Natural killer cell treated with Interleukin-12 subunit alpha and Interleukin-12 subunit beta and Interleukin-15 and Interleukin-18, amount 100 ng/mL, for 72 hours (primary cell): ENCODE data around the gene TMEM43. TPM values are rescaled to one million over a fixed set of nuclear protein-coding genes. Genes with fewer than 3 reads are reported as not detected.
"Not testable (repeated sequence)": the region's sequence is repeated elsewhere in the genome, so short reads cannot be mapped to it uniquely, and the experiment has no call there.

Experiments used
- ATAC-seq, 2 donors: fragments of 150-1000 bp; cut with Tn5 transposase in 1 of 2; sonication (Bioruptor Pico), chemical (Tn5 transposase) in 1 of 2; 2 replicates each; pipeline ENCODE4 v1.10.0; 2021
- DNase-seq: peaks from one replicate; pipeline ENCODE4 v3.0.0; 2022; ENCODE audit warnings: low spot score
- H3K27ac Mint-ChIP-seq, 2 donors: 1 replicate in 1 of 2; 2 replicates in 1 of 2; pipeline ENCODE4 v1.8.0; 2022; ENCODE audit warnings: mixed read lengths in 2 of 2, mild to moderate bottlenecking in 1 of 2, moderate library complexity in 1 of 2
- H3K27me3 Mint-ChIP-seq, 2 donors: 1 replicate in 1 of 2; 2 replicates in 1 of 2; pipeline ENCODE4 v1.8.0; 2022; ENCODE audit warnings: mixed read lengths in 2 of 2
- H3K36me3 Mint-ChIP-seq: one replicate; pipeline ENCODE4 v1.8.0; 2022; ENCODE audit warnings: mixed read lengths
- H3K4me1 Mint-ChIP-seq, 2 donors: 1 replicate in 1 of 2; 2 replicates in 1 of 2; pipeline ENCODE4 v1.8.0; 2022; ENCODE audit warnings: low read depth in 2 of 2, mixed read lengths in 2 of 2, mild to moderate bottlenecking in 1 of 2
- H3K4me3 Mint-ChIP-seq: one replicate; pipeline ENCODE4 v1.8.0; 2022; ENCODE audit warnings: mixed read lengths
- H3K9me3 Mint-ChIP-seq: 2 replicates; pipeline ENCODE4 v1.8.0; 2022; ENCODE audit warnings: mixed read lengths
- total RNA-seq, 2 donors: library from RNA; stranded (reverse); gene quantifications; one replicate each; pipeline ENCODE4 v1.2.3, GENCODE V29; 2022

TMEM43 gene, protein sequence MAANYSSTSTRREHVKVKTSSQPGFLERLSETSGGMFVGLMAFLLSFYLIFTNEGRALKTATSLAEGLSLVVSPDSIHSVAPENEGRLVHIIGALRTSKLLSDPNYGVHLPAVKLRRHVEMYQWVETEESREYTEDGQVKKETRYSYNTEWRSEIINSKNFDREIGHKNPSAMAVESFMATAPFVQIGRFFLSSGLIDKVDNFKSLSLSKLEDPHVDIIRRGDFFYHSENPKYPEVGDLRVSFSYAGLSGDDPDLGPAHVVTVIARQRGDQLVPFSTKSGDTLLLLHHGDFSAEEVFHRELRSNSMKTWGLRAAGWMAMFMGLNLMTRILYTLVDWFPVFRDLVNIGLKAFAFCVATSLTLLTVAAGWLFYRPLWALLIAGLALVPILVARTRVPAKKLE
- total RNA-seq = 10 to 100 TPM; 37.3 to 42.6 TPM

DNA sequence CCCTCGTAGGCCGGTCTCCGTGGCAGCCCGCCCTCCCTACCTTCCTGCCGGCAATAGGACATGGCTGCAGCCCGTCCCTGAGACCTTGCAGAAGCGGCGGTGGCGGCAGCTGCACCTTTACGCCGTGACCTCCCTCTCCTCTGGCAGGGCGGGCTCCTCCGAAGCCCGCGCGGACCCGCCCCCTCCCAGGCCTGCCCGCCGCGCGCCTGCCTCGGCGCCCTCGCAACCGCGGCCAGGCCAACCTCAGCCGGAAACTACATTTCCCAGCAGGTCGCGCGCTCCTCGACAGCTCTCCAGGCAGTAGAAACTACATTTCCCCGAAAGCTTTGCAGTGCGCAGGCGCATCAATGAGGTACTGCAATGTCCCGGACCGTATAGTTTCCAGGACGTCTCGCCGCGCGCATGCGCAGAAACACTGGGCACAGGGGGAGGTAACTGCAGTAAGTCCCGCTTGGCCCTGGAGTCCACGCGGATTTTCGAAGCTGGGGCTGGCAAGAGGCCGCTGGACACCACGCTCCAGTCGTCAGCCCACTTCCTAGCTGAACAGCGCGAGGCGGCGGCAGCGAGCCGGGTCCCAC, at the start of gene TMEM43, which contains the start of gene CHCHD4:
Gene TMEM43 (plus strand): TSS at position 438 of the 578 bp plus-strand sequence. CDS start 142 bp downstream, outside the sequence.
Gene CHCHD4 (minus strand): TSS at position 256 of the 578 bp plus-strand sequence. CDS start 194 bp downstream, at position 62.
- no peaks in the 10 kb centered on the region for H3K9me3 Mint-ChIP-seq
- peak; percentile 95 to 97 for ATAC-seq
- peaks cover 21% of the 10 kb centered on the region for H3K36me3 Mint-ChIP-seq
- H3K27me3 Mint-ChIP-seq = no peaks in the 10 kb centered on the region
- DNase-seq = peak; percentile 99
- H3K4me1 Mint-ChIP-seq = peaks cover 48 to 60% of the 10 kb centered on the region in 2 donors
- peak within 1 kb of the TSS; percentile 95 for H3K27ac Mint-ChIP-seq
- H3K4me3 Mint-ChIP-seq = peak within 1 kb of the TSS; percentile 99

DNA sequence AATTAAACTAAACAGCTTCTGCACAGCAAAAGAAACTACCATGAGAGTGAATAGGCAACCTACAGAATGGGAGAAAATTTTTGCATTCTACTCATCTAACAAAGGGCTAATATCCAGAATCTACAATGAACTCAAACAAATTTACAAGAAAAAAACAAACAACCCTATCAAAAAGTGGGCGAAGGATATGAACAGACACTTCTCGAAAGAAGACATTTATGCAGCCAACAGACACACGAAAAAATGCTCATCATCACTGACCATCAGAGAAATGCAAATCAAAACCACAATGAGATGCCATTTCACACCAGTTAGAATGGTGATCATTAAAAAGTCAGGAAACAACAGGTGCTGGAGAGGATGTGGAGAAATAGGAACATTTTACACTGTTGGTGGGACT, 49.6 kb upstream of the TMEM43 start:
- not testable (repeated sequence) for DNase-seq, H3K4me3 Mint-ChIP-seq
- peaks cover 14 to 32% of the 10 kb centered on the region in 2 donors for H3K27me3 Mint-ChIP-seq

DNA sequence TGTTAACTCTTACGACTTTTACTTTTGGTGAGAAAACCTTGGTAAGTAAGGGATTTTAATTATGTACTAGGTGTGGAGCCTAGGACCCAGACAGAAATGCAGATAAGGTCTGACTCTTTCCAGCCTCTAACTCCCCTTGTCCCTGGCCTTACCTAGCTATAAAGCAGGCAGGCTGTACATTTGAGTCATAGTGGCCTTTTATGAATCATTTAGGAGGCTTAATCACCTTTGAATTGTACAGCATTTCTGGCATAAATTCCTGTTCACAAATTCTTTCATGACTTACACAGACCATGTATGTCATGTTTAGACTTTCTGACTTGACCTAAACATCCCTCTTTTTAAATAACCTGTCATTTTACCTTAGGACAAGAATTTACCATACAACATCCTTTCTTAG, 47.5 kb upstream of the TMEM43 start:
- Mint-ChIP-seq H3K27ac (no peak overlapping the region), H3K9me3 (no peaks in the 10 kb centered on the region), H3K4me1 (no peaks in the 10 kb centered on the region), H3K27me3 (peaks cover 18 to 25% of the 10 kb centered on the region in 2 donors), H3K36me3 (peaks cover 7% of the 10 kb centered on the region), H3K4me3 (no peak overlapping the region)
- ATAC-seq (no peak), DNase-seq (no peak)

More for the DNA sequence above, 49.6 kb upstream of the TMEM43 start:
- not testable (repeated sequence) for H3K36me3 Mint-ChIP-seq, H3K9me3 Mint-ChIP-seq, H3K4me1 Mint-ChIP-seq, H3K27ac Mint-ChIP-seq, ATAC-seq

DNA sequence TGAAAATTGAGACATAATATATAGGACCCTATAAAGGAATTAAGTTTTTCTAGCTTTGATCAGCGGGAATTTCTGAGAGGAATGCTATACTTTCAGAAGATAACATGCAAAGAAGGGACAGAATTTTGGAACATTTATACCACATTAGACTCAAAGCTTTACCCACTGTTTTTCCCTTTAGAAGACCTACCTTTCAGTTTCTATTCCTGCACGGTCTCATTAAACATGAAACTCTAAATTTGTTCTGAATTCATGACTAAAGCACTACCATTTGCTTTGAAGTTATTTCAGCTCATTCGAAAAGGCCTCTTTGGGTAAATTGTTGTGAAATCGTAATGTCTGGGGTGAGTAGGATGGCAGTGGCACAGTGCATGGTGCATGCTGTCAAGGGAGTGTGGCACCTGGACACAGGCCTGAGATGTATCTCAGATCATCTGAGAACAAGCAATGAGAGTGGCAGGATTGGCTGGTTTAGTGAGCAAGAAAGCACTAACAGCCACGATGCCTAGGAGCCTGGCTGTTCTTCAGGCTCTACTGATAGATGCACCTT, 42.7 kb upstream of the TMEM43 start:
- H3K27me3 Mint-ChIP-seq = peaks cover 19 to 23% of the 10 kb centered on the region in 2 donors

DNA sequence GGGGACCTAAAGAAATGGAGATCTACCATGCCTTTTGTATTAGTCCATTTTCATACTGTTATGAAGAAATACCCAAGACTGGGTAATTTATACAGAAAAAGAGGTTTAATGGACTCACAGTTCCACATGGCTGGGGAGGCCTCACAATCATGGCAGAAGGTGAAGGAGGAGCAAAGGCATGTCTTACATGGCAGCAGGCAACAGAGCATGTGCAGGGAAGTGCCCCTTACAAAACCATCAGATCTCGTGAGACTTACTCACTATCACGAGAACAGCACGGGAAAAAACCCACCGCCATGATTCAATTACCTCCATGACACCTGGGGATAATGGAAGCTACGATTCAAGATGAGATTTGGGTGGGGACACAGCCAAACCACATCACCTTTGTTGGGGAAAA, 37.4 kb upstream of the TMEM43 start:
- H3K27me3 Mint-ChIP-seq = peaks cover 23 to 45% of the 10 kb centered on the region in 2 donors
- not testable (repeated sequence) for H3K4me1 Mint-ChIP-seq, DNase-seq, H3K9me3 Mint-ChIP-seq, H3K4me3 Mint-ChIP-seq, ATAC-seq, H3K27ac Mint-ChIP-seq
- H3K36me3 Mint-ChIP-seq = peaks cover 21% of the 10 kb centered on the region

More for the DNA sequence above, 42.7 kb upstream of the TMEM43 start:
- H3K36me3 Mint-ChIP-seq = peaks cover 4% of the 10 kb centered on the region
- no peak overlapping the region for H3K27ac Mint-ChIP-seq
- no peaks in the 10 kb centered on the region for H3K9me3 Mint-ChIP-seq
- H3K4me3 Mint-ChIP-seq = no peak overlapping the region
- no peak for DNase-seq
- ATAC-seq = no peak
- no peaks in the 10 kb centered on the region for H3K4me1 Mint-ChIP-seq

DNA sequence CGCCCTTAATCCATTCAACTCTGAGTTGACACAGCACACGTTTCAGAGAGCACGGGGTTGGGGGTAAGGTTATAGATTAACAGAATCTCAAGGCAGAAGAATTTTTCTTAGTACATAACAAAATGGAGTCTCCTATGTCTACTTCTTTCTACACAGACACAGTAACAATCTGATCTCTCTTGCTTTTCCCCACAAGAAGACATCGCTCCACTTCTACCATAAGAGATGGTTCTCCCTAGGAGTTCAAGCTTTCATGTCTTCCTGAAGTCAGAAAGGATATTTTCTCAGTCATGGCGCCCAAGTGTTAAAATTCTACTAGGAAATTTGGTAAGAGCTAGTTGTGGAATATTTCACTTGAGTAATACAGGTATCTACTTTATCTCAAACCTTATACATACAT, 32.9 kb upstream of the TMEM43 start:
- peaks cover 19% of the 10 kb centered on the region for H3K36me3 Mint-ChIP-seq
- not testable (repeated sequence) for H3K4me3 Mint-ChIP-seq, H3K27ac Mint-ChIP-seq, ATAC-seq, H3K9me3 Mint-ChIP-seq, H3K4me1 Mint-ChIP-seq, DNase-seq
- H3K27me3 Mint-ChIP-seq = peaks cover 32 to 56% of the 10 kb centered on the region in 2 donors

DNA sequence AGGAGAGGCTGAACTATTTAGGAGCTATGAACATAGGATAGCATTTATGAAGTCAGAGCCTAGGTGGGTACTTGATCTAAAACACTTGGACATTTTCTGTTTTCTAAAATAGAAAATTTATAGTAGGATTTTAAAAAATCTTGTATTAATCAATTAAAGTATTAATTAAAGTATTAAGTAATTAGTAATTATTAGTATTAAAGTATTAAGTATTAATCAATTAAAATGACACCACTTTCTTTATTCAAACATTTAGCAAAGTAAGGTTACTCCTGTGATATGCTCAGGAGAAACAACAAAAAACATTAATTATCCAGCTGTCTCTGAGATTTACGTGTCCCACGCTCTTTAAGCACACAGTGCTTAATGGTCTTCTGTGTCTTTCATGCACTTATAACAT, 32.4 kb upstream of the TMEM43 start:
- Mint-ChIP-seq H3K4me3 (no peak overlapping the region), H3K9me3 (peaks cover 5% of the 10 kb centered on the region), H3K4me1 (no peaks in the 10 kb centered on the region), H3K36me3 (peaks cover 14% of the 10 kb centered on the region), H3K27ac (no peak overlapping the region), H3K27me3 (peaks cover 34 to 55% of the 10 kb centered on the region in 2 donors)
- DNase-seq = no peak
- no peak for ATAC-seq

DNA sequence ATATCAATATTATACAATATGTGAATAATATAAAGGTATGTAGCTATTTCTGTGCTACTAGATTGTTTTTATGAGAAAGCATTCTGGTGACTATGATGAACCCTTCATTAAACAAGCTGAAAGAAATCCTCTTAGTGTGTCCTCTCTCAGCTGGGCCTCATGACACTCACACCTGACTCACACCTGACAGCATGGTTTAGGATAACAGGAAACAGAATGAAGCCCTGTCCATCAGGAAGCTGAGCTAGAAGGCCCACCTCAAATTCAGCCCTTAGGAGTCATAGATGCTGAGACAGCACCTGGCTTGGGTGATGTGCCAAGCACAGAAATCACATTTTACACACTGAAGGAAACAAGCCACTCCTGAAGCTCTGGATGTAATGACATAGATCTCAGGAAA, 31.0 kb upstream of the TMEM43 start:
- Mint-ChIP-seq H3K4me1 (no peaks in the 10 kb centered on the region), H3K27me3 (peaks cover 42 to 53% of the 10 kb centered on the region in 2 donors), H3K9me3 (peaks cover 4% of the 10 kb centered on the region), H3K27ac (no peak overlapping the region), H3K4me3 (no peak overlapping the region), H3K36me3 (peaks cover 4% of the 10 kb centered on the region)
- ATAC-seq = no peak
- no peak for DNase-seq

DNA sequence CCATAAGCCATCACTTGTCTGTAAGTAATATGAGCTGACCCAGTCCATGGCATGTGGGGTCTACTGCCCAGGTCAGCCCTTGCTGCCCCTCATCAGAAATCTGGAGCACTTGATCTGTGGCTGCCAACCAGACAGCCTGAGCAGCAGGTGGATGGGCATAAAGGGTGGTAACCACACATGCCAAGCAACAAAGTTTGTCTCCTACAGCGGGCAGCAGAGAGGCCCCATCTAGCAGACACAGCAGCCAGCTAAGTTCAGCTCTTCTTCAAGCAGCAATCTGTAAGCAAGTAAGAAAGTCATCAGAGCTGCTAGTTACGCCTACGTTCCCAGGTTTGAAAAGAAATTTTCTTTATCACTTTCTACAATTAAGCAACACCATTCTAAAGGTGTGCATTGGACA, 28.1 kb upstream of the TMEM43 start:
- Mint-ChIP-seq H3K4me3 (no peak overlapping the region), H3K27ac (no peak overlapping the region), H3K9me3 (no peaks in the 10 kb centered on the region), H3K27me3 (peaks cover 36 to 41% of the 10 kb centered on the region in 2 donors), H3K4me1 (no peaks in the 10 kb centered on the region), H3K36me3 (no peaks in the 10 kb centered on the region)
- ATAC-seq = no peak
- no peak for DNase-seq

DNA sequence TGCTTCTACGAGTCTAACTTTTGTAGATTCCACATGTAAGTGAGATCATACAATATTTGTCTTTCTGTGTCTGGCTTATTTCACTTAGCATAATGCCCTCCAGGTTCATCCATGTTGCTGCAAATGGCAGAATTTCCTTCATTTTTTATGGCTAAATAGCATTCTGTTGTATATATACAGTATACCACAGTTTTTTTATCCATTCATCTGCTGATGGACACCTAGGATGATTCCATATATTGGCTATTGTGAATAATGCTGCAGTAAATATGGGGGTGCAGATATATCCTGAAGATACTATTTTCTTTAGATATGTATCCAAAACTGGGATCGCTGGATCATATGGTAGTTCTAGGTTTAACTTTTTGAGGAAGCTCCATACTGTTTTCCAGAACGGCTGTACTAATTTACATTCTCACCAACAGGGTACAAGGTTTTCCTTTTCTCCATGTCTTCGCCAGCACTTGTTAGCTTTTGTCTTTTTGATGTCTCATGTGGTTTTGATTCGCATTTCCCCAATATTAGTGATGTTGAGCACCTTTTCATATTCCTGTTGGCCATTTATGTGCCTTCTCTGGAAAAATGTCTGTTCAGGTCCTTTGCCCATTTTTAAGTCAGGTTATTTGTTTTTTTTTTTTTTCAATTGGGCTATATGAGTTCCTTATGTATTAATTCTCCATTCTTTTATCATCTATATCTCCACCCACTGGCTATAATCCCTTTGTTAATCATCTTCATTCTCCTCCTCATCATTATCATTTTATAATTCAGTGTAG, 27.0 kb upstream of the TMEM43 start:
- Mint-ChIP-seq H3K36me3 (no peaks in the 10 kb centered on the region), H3K4me1 (no peaks in the 10 kb centered on the region), H3K9me3 (no peaks in the 10 kb centered on the region), H3K27me3 (peaks cover 37 to 41% of the 10 kb centered on the region in 2 donors), H3K4me3 (no peak overlapping the region), H3K27ac (no peak overlapping the region)
- DNase-seq = no peak
- ATAC-seq = no peak

DNA sequence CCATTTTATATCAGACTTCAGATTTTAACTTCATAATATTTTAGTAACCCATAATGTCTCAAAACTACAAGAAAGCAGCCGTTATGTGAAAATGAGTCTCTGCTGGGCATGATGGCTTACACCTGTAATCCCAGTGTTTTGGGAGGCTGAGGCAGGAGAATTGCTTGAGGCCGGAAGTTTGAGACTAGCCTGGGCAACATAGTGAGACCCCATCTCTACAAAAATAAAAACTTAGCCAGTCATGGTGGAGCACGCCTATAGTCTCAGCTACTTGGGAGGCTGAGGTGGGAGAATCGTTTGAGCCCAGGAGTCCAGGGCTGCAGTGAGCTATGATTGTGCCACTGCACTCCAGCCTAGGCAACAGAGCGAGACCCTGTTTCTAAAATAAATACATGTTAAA, 15.0 kb upstream of the TMEM43 start:
- not testable (repeated sequence) for H3K4me1 Mint-ChIP-seq, ATAC-seq, H3K4me3 Mint-ChIP-seq

DNA sequence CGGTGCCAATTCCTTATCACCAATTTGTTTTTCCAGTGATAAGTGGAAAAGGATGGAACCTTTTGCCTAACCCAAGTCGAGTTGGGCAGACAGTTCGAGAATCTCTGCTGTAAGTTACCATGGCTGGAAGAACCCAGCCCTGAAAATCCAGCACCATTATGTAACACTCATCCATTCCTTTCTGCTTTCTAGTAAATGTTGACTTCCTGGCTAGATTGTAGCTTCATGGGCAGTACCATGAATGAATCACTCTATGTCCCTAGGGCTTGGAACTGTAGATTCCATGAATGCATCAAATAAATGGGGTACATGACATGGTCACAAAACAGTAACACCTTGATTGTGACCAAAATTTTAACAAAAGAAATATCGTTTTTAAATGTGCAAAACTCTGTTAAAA, 14.2 kb upstream of the TMEM43 start:
- ATAC-seq (no peak), DNase-seq (no peak)
- Mint-ChIP-seq H3K36me3 (peaks cover 19% of the 10 kb centered on the region), H3K9me3 (no peaks in the 10 kb centered on the region), H3K4me3 (no peak overlapping the region), H3K27ac (no peak overlapping the region), H3K4me1 (no peaks in the 10 kb centered on the region), H3K27me3 (no peaks in the 10 kb centered on the region)

More for the DNA sequence above, 15.0 kb upstream of the TMEM43 start:
- H3K9me3 Mint-ChIP-seq, H3K27me3 Mint-ChIP-seq, H3K27ac Mint-ChIP-seq, DNase-seq: not testable (repeated sequence)
- H3K36me3 Mint-ChIP-seq = peaks cover 16% of the 10 kb centered on the region

DNA sequence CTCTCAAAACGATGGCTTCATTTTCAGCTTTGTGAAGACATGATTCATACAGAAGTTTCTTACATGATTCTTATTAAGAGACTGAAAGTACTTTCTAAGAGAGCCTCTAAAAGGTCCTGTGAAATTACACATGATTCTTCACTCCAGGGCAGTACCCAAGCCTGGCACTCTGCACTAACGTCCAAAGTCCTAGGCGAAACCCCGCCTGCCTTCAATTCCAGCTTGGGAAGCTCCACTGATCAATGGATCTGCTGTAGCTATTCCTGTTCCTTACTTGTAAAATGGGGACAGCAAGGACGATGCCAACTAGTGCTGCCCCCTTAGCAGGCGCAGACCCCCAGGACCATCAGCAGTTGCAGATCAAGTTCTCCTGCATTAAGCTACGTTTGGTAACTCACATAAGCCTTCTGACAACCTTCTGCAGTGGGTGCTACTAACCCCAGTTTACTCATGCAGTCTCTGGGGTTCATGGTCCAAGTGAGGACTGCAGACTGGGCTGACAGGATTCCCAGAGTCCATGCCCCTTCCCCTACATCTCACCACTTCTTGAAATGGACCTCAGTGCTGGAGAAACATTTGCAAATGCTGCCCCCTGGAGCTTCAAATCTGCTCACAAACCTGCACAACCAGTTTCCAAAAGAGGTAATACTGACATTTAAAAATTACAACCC, 10.8 kb upstream of the TMEM43 start:
- Mint-ChIP-seq H3K36me3 (peaks cover 19% of the 10 kb centered on the region), H3K27ac (no peak overlapping the region), H3K9me3 (no peaks in the 10 kb centered on the region)

More for the DNA sequence above, 10.8 kb upstream of the TMEM43 start:
- ATAC-seq (no peak), DNase-seq (no peak)
- Mint-ChIP-seq H3K4me3 (no peak overlapping the region), H3K4me1 (no peaks in the 10 kb centered on the region), H3K27me3 (no peaks in the 10 kb centered on the region)
